SK-N-SH (cell line): ENCODE measurements around the gene PTTG1IP.

Experiments used
- ELF1 ChIP-seq: IDR thresholded peaks from 2 replicates; pipeline ENCODE4 v1.4.0; 2012
- FOXJ3 ChIP-seq: sonication (generic); formaldehyde crosslinking; IDR thresholded peaks from 2 replicates; pipeline ENCODE4 v1.5.1; 2020; ENCODE audit warnings: mild to moderate bottlenecking, missing genetic modification reagents
- GABPA ChIP-seq: IDR thresholded peaks from 2 replicates; pipeline ENCODE4 v1.4.0; 2012; ENCODE audit warnings: low read depth, mild to moderate bottlenecking
- IRF3 ChIP-seq: fragments of 150-350 bp; IDR thresholded peaks from 2 replicates; pipeline ENCODE4 v1.6.1; 2016; ENCODE audit warnings: mild to moderate bottlenecking, low read depth, low read length
- JUND ChIP-seq: IDR thresholded peaks from 2 replicates; pipeline ENCODE4 v1.4.0; 2012
- MXI1 ChIP-seq: IDR thresholded peaks from 2 replicates; pipeline ENCODE4 v1.6.1; 2012; ENCODE audit warnings: mild to moderate bottlenecking, low read depth, low read length, improper control_type of control experiment
- POLR2AphosphoS5 ChIP-seq: IDR thresholded peaks from 2 replicates; pipeline ENCODE4 v1.6.1; 2012; ENCODE audit warnings: low read depth, low read length
- REST ChIP-seq: IDR thresholded peaks from 2 replicates; pipeline ENCODE4 v1.6.1; 2012; ENCODE audit warnings: mild to moderate bottlenecking, low read depth, low read length, moderate library complexity
- SIN3A ChIP-seq: IDR thresholded peaks from 2 replicates; pipeline ENCODE4 v1.6.1; 2012; ENCODE audit warnings: low read depth, mild to moderate bottlenecking, low read length, moderate library complexity, borderline replicate concordance
- TCF12 ChIP-seq: IDR thresholded peaks from 2 replicates; pipeline ENCODE4 v1.4.0; 2012
- TEAD4 ChIP-seq: IDR thresholded peaks from 2 replicates; pipeline ENCODE4 v1.4.0; 2012; ENCODE audit warnings: mild to moderate bottlenecking, borderline replicate concordance; ENCODE audit not compliant: insufficient read depth
- YY1 ChIP-seq: IDR thresholded peaks from 2 replicates; pipeline ENCODE4 v1.4.0; 2012; ENCODE audit warnings: low read depth, mild to moderate bottlenecking
- TF ChIP-seq, protein P1 (sequence below): fragments of 200-600 bp; sonication (generic); IDR thresholded peaks from 2 replicates; pipeline ENCODE4 v1.6.1; 2017; ENCODE audit warnings: antibody characterized with exemption, mild to moderate bottlenecking, moderate library complexity
- TF ChIP-seq, protein P2 (sequence below): IDR thresholded peaks from 2 replicates; pipeline ENCODE4 v1.4.0; 2012; ENCODE audit warnings: low read depth

DNA sequence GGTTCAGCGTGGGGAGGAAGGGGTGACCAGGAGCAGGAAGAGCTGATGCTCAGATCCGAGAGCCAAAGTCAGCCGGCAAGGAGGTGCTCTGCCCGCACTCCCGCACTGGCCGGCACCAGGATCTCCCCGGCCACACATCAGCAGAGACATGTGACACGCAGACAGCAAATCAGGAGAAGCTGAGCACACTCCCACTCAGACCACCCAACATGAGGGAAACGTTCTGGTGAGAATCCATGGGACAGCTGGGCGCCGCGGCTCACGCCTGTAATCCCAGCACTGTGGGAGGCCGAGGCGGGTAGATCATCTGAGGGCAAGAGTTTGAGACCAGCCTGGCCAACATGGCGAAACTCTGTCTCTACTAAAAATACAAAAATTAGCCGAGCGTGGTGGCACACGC is 18.6 kb upstream of the PTTG1IP start:
- TF ChIP-seq MXI1 = no peak
- TF ChIP-seq, protein P1, sequence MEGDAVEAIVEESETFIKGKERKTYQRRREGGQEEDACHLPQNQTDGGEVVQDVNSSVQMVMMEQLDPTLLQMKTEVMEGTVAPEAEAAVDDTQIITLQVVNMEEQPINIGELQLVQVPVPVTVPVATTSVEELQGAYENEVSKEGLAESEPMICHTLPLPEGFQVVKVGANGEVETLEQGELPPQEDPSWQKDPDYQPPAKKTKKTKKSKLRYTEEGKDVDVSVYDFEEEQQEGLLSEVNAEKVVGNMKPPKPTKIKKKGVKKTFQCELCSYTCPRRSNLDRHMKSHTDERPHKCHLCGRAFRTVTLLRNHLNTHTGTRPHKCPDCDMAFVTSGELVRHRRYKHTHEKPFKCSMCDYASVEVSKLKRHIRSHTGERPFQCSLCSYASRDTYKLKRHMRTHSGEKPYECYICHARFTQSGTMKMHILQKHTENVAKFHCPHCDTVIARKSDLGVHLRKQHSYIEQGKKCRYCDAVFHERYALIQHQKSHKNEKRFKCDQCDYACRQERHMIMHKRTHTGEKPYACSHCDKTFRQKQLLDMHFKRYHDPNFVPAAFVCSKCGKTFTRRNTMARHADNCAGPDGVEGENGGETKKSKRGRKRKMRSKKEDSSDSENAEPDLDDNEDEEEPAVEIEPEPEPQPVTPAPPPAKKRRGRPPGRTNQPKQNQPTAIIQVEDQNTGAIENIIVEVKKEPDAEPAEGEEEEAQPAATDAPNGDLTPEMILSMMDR = no peak
- TF ChIP-seq REST = no peak
- no peak for TF ChIP-seq SIN3A
- no peak for TF ChIP-seq POLR2AphosphoS5
- no peak for TF ChIP-seq JUND
- no peak for TF ChIP-seq FOXJ3
- no peak for TF ChIP-seq YY1
- TF ChIP-seq, protein P2, sequence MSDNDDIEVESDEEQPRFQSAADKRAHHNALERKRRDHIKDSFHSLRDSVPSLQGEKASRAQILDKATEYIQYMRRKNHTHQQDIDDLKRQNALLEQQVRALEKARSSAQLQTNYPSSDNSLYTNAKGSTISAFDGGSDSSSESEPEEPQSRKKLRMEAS = no peak
- TF ChIP-seq TEAD4 = no peak
- TF ChIP-seq ELF1 = no peak
- TF ChIP-seq IRF3 = no peak
- TF ChIP-seq TCF12 = no peak
- TF ChIP-seq GABPA = no peak
